Right hindlimb (tissue), 1 donor: Measurements from ENCODE around the gene IGFN1.

ENCODE experiments used
- DNase-seq: peaks from one replicate; pipeline ENCODE4 v3.0.0-alpha.2; 2018

IGFN1 gene

GRCh38 chr1:201164645-201165044 is 26.0 kb upstream of the IGFN1 start:
- DNase-seq, result no peak

GRCh38 chr1:201167041-201167991 is 23.3 kb upstream of the IGFN1 start:
- DNase-seq, result no peak

- no peak for DNase-seq
Measured at GRCh38 chr1:201169203-201169602, 21.4 kb upstream of the IGFN1 start.

- DNase-seq, result no peak
Measured at GRCh38 chr1:201169971-201170532, 20.6 kb upstream of the IGFN1 start.

- peak; percentile 95 for DNase-seq
Measured at GRCh38 chr1:201170533-201171062, 20.0 kb upstream of the IGFN1 start.

- peak; percentile 37 for DNase-seq
Measured at GRCh38 chr1:201171063-201172036, 19.3 kb upstream of the IGFN1 start.

- no peak for DNase-seq
Measured at GRCh38 chr1:201172326-201172725, 18.3 kb upstream of the IGFN1 start.

GRCh38 chr1:201172999-201173610 is 17.5 kb upstream of the IGFN1 start:
- DNase-seq, result no peak

GRCh38 chr1:201173736-201174135 is 16.9 kb upstream of the IGFN1 start:
- DNase-seq, result no peak

- no peak for DNase-seq
Measured at GRCh38 chr1:201175820-201176500, 14.7 kb upstream of the IGFN1 start.

GRCh38 chr1:201176940-201177339 is 13.7 kb upstream of the IGFN1 start:
- no peak for DNase-seq

GRCh38 chr1:201178718-201179117 is 11.9 kb upstream of the IGFN1 start:
- DNase-seq, result no peak

- DNase-seq, result no peak
Measured at GRCh38 chr1:201180141-201180540, 10.5 kb upstream of the IGFN1 start.

- DNase-seq, result no peak
Measured at GRCh38 chr1:201180901-201181300, 9.7 kb upstream of the IGFN1 start.

- DNase-seq, result no peak
Measured at GRCh38 chr1:201181323-201181722, 9.3 kb upstream of the IGFN1 start.

- DNase-seq, result no peak
Measured at GRCh38 chr1:201181726-201182125, 8.9 kb upstream of the IGFN1 start.

- no peak for DNase-seq
Measured at GRCh38 chr1:201183209-201183608, 7.4 kb upstream of the IGFN1 start.

- no peak for DNase-seq
Measured at GRCh38 chr1:201183753-201184152, 6.9 kb upstream of the IGFN1 start.

GRCh38 chr1:201184307-201185122 is 6.1 kb upstream of the IGFN1 start:
- DNase-seq, result no peak

GRCh38 chr1:201185123-201185453 is 5.5 kb upstream of the IGFN1 start:
- DNase-seq, result no peak

- DNase-seq, result no peak
Measured at GRCh38 chr1:201185527-201186128, 5.0 kb upstream of the IGFN1 start.
